K562 (cell line): Measurements from ENCODE around the gene RPL19. TPM values are rescaled to one million over a fixed set of nuclear protein-coding genes. Genes with fewer than 3 reads are reported as not detected.
A peak's percentile ranks its signal among the peaks of the same experiment; 100 is the strongest.

ENCODE experiments used
- DIDO1 ChIP-seq: fragments of 450-650 bp; IDR thresholded peaks from 2 replicates; pipeline ENCODE4 v1.6.1; 2016; ENCODE audit warnings: low read depth, missing biosample characterization, missing genetic modification characterization
- HMG20A ChIP-seq: fragments of 450-650 bp; formaldehyde crosslinking; conservative IDR thresholded peaks from 2 replicates; pipeline ENCODE4 v1.4.0; 2020; ENCODE audit warnings: mild to moderate bottlenecking, mixed read lengths
- HOMEZ ChIP-seq: fragments of 250-450 bp; sonication (Bioruptor Pico); IDR thresholded peaks from 2 replicates; pipeline ENCODE4 v1.4.0; 2020; ENCODE audit warnings: mild to moderate bottlenecking, moderate library complexity
- KHSRP ChIP-seq: fragments of 450-650 bp; IDR thresholded peaks from 2 replicates; pipeline ENCODE4 v1.6.1; 2017
- MAFF ChIP-seq: IDR thresholded peaks from 2 replicates; pipeline ENCODE4 v1.6.1; 2012; ENCODE audit warnings: low read length, improper control_type of control experiment
- POLR2A ChIP-seq: fragments of 450-650 bp; conservative IDR thresholded peaks from 2 replicates; pipeline ENCODE4 v1.6.1; 2016
- POLR2AphosphoS2 ChIP-seq: IDR thresholded peaks from 2 replicates; pipeline ENCODE4 v1.6.1; 2012; ENCODE audit warnings: low read length, improper control_type of control experiment
- PRPF4 ChIP-seq: fragments of 200-400 bp; formaldehyde crosslinking; IDR thresholded peaks from one replicate; pipeline ENCODE4 v1.6.1; 2017; ENCODE audit warnings: low read length, low read depth, mild to moderate bottlenecking; ENCODE audit not compliant: insufficient read depth, poor library complexity, severe bottlenecking
- TAF9B ChIP-seq: fragments of 450-650 bp; IDR thresholded peaks from 2 replicates; pipeline ENCODE4 v1.6.1; 2018; ENCODE audit warnings: mild to moderate bottlenecking; ENCODE audit not compliant: partially characterized antibody
- THRB ChIP-seq: fragments of 450-650 bp; formaldehyde crosslinking; conservative IDR thresholded peaks from 2 replicates; pipeline ENCODE4 v1.4.0; 2022; ENCODE audit warnings: mild to moderate bottlenecking, missing genetic modification characterization
- ZBTB40 ChIP-seq, 2 experiments: fragments of 450-650 bp in 1 of 2; sonication (generic) in 1 of 2; formaldehyde crosslinking in 1 of 2; IDR thresholded peaks; 2 replicates each; pipeline versions ENCODE4 v1.7.1 to v1.9.0; 2016 to 2022; ENCODE audit warnings: inconsistent platforms in 1 of 2, mild to moderate bottlenecking in 1 of 2, missing genetic modification reagents in 1 of 2
- ZBTB7A ChIP-seq: IDR thresholded peaks from 2 replicates; pipeline ENCODE4 v1.6.1; 2011; ENCODE audit warnings: low read depth, mild to moderate bottlenecking, low read length, moderate library complexity, borderline replicate concordance; ENCODE audit not compliant: control insufficient read depth
- ZC3H4 ChIP-seq: sonication (generic); formaldehyde crosslinking; IDR thresholded peaks from 2 replicates; pipeline ENCODE4 v1.9.0; 2021; ENCODE audit warnings: missing genetic modification reagents, borderline replicate concordance
- ZC3H8 ChIP-seq: fragments of 450-650 bp; IDR thresholded peaks from 2 replicates; pipeline ENCODE4 v1.6.1; 2017
- ZFPM2 ChIP-seq: fragments of 250-450 bp; sonication (Bioruptor Pico); IDR thresholded peaks from 2 replicates; pipeline ENCODE4 v1.5.1; 2022; ENCODE audit warnings: mild to moderate bottlenecking
- ZNF282 ChIP-seq: sonication (generic); formaldehyde crosslinking; IDR thresholded peaks from 2 replicates; pipeline ENCODE4 v1.8.1; 2023; ENCODE audit warnings: missing genetic modification reagents
- ZNF384 ChIP-seq: IDR thresholded peaks from 2 replicates; pipeline ENCODE4 v1.6.1; 2012; ENCODE audit warnings: low read depth, low read length, improper control_type of control experiment
- ZNF696 ChIP-seq: fragments of 250-450 bp; sonication (Bioruptor Pico); conservative IDR thresholded peaks from 2 replicates; pipeline ENCODE4 v1.4.0; 2020; ENCODE audit warnings: mild to moderate bottlenecking, moderate library complexity
- polyA plus RNA-seq, 8 experiments: library from polyadenylated mRNA; depleted of rRNA in 4 of 8; stranded (reverse) in 5 of 8; unstranded in 3 of 8; fragments of >200 nt; fragmentation: Nextera tagmentation in 2 of 8; fragmentation: Illumina TruSeq in 1 of 8; extraction: Ambion mirVana in 2 of 8; extraction: Trizol in 1 of 8; gene quantifications; 2 replicates each; pipeline versions ENCODE4 v1.2.1 to v1.2.3, GENCODE V29; 2011 to 2014; ENCODE audit warnings: inconsistent platforms in 1 of 8, missing spikeins in 1 of 8
- total RNA-seq, 7 experiments: library from RNA; depleted of rRNA in 6 of 7; stranded (reverse); fragments of >200 nt in 6 of 7; fragmentation: Illumina TruSeq in 2 of 7; extraction: Trizol in 2 of 7; gene quantifications; 2 replicates each; pipeline versions ENCODE4 v1.2.1 to v1.2.3, GENCODE V29; 2011 to 2021; ENCODE audit warnings: low replicate concordance in 1 of 7

Gene RPL19
- total and polyA plus RNA-seq, 9 of the 15 experiments (the other 6 are each of a cell fraction or from before 2014, with no cell fraction given): 2,263 to 4,614 (median 3,727) TPM

- TF ChIP-seq HOMEZ (CRISPR knock-in tag): no peak
- peak; percentile 51 for TF ChIP-seq ZBTB40 (IDR thresholded peaks at IDR 0.05)
- TF ChIP-seq ZBTB40 (CRISPR knock-in tag; IDR thresholded peaks at IDR 0.05): no peak
- no peak for TF ChIP-seq DIDO1 (tag)
- no peak for TF ChIP-seq ZBTB7A
- TF ChIP-seq ZNF696: no peak
- no peak for TF ChIP-seq ZNF282 (CRISPR knock-in tag)
- TF ChIP-seq POLR2AphosphoS2: peak; percentile 37; the same call in 1 of the 2 replicates
- no peak for TF ChIP-seq THRB (CRISPR knock-in tag)
- TF ChIP-seq HMG20A (CRISPR knock-in tag): no peak
- no peak for TF ChIP-seq TAF9B
- TF ChIP-seq ZNF384: peak; percentile 79; the same call in 1 of the 2 replicates
- TF ChIP-seq ZC3H8: no peak
- no peak for TF ChIP-seq MAFF
- TF ChIP-seq PRPF4: no peak
- TF ChIP-seq KHSRP: no peak
- no peak for TF ChIP-seq ZC3H4
- no peak for TF ChIP-seq ZFPM2
- peak; percentile 32 for TF ChIP-seq POLR2A
These were observed 951 bp downstream of the RPL19 start (continued) for GRCh38 chr17:39200957-39201510.
